CD4-positive, alpha-beta memory T cell (primary cell): ENCODE results near the gene PDE4B. TPM values are rescaled to one million over a fixed set of nuclear protein-coding genes. Genes with fewer than 3 reads are reported as not detected.

Source experiments
- CTCF ChIA-PET: fragments of 350-600 bp; sonication (Branson Sonifier 250); formaldehyde crosslinking; loops from one replicate; lab custom pipeline; 2021; ENCODE audit warnings: inconsistent platforms; ENCODE audit not compliant: partially characterized antibody; lab: Charles Lee
- POLR2A ChIA-PET: fragments of 350-600 bp; sonication (Branson Sonifier 250); formaldehyde crosslinking; loops from one replicate; lab custom pipeline; 2021; ENCODE audit not compliant: partially characterized antibody; lab: Charles Lee
- DNase-seq, 5 donors: peaks; one replicate each; pipeline versions ENCODE4 v3.0.0 to v3.0.0-alpha.2; 2020 to 2022; ENCODE audit warnings: mixed read lengths in 1 of 5
- H3K27ac ChIP-seq: one replicate; pipeline ENCODE4 v1.7.0; 2013; ENCODE audit warnings: low read depth, low read length
- H3K27me3 ChIP-seq: 2 replicates; pipeline ENCODE4 v1.7.0; 2013; ENCODE audit warnings: mild to moderate bottlenecking, low read length, moderate library complexity; ENCODE audit not compliant: insufficient read depth
- H3K36me3 ChIP-seq: 2 replicates; pipeline ENCODE4 v1.7.0; 2013; ENCODE audit warnings: mild to moderate bottlenecking, low read length, moderate library complexity; ENCODE audit not compliant: insufficient read depth
- H3K4me1 ChIP-seq: 2 replicates; pipeline ENCODE4 v1.7.0; 2013; ENCODE audit warnings: mild to moderate bottlenecking, low read length, moderate library complexity; ENCODE audit not compliant: insufficient read depth
- H3K4me3 ChIP-seq, 2 donors: one replicate each; pipeline ENCODE4 v1.7.0; 2013; ENCODE audit warnings: low read length in 2 of 2, mild to moderate bottlenecking in 1 of 2
- H3K9me3 ChIP-seq, 2 donors: one replicate each; pipeline ENCODE4 v1.7.0; 2013; ENCODE audit warnings: low read length in 2 of 2, control low read depth in 1 of 2; ENCODE audit not compliant: control insufficient read depth in 1 of 2
- H3K27ac Mint-ChIP-seq, 7 donors: one replicate each; pipeline ENCODE4 v1.8.0; 2020 to 2021; ENCODE audit warnings: mixed read lengths in 7 of 7, mild to moderate bottlenecking in 6 of 7, inconsistent platforms in 3 of 7, moderate library complexity in 3 of 7
- H3K27me3 Mint-ChIP-seq, 2 donors: one replicate each; pipeline ENCODE4 v1.8.0; 2020 to 2021; ENCODE audit warnings: mixed read lengths in 2 of 2
- H3K36me3 Mint-ChIP-seq, 2 donors: one replicate each; pipeline ENCODE4 v1.8.0; 2020 to 2021; ENCODE audit warnings: mixed read lengths in 2 of 2, inconsistent platforms in 1 of 2, mild to moderate bottlenecking in 1 of 2
- H3K4me1 Mint-ChIP-seq, 4 donors: one replicate each; pipeline ENCODE4 v1.8.0; 2020 to 2021; ENCODE audit warnings: mixed read lengths in 4 of 4, mild to moderate bottlenecking in 1 of 4
- H3K4me3 Mint-ChIP-seq, 8 donors: one replicate each; pipeline ENCODE4 v1.8.0; 2020 to 2021; ENCODE audit warnings: mixed read lengths in 8 of 8, mild to moderate bottlenecking in 7 of 8, moderate library complexity in 6 of 8, inconsistent platforms in 3 of 8
- H3K9me3 Mint-ChIP-seq, 8 donors: one replicate each; pipeline ENCODE4 v1.8.0; 2020 to 2021; ENCODE audit warnings: mixed read lengths in 8 of 8, mild to moderate bottlenecking in 5 of 8, inconsistent platforms in 3 of 8, moderate library complexity in 1 of 8
- intact Hi-C: fragments of 100-400 bp; cut with micrococcal nuclease; formaldehyde crosslinking; loops from one replicate; pipeline ENCODE4 v1.15.1; 2023
- polyA plus RNA-seq, 2 donors: library from polyadenylated mRNA; unstranded; fragments of 300-500 nt; fragmentation: Illumina TruSeq; gene quantifications; one replicate each; pipeline ENCODE4 v1.2.3, GENCODE V29; 2021
- total RNA-seq, 2 experiments: library from RNA; stranded (reverse); gene quantifications; one replicate each; pipeline ENCODE4 v1.2.3, GENCODE V29; 2021

The PDE4B gene
- total and polyA plus RNA-seq, 4 experiments from 2014 or later = 33.8 to 116 (median 40.7) TPM

DNA sequence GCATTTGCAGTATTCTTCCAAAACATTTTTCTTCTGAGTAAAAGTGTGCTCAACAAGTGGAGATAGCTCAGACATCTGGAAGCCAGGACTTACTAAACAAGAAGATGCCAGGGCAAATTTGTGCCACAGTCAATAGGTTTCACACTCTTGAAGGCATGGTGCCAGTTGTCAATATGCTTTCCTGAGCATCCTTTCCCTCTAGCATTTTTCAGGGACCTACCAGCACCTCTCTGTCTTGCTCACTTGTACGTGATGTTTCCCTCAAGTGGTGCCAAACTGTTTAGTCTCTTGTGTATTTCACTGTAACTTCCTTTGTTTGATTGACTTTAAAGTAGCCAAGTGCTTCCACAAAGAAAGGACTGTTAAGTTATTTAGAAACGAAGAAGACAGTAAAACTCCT lies 547.2 kb downstream of the PDE4B start:
- H3K4me1 ChIP-seq = peaks cover 88% of the 10 kb centered on the region
- intact Hi-C loops = loop anchor here (1.0 to 10.0 kb wide), 3 partner anchors 8 to 1275 kb away; partner anchors contain the start of genes DNAI4 and MIER1
- peak overlapping the region; percentile 49 for H3K27ac ChIP-seq
- ChIA-PET CTCF (interaction anchor here (0.8 to 10.8 kb wide), 5 partner anchors 8 to 106 kb away, joined by 3 to 140 read pairs (median 7); no protein-coding TSS in a partner anchor), POLR2A (interaction anchor here (0.8 to 11.2 kb wide), 5 partner anchors 8 to 39 kb away, joined by 3 to 471 read pairs (median 4); no protein-coding TSS in a partner anchor)
- no peaks in the 10 kb centered on the region for H3K27me3 Mint-ChIP-seq
- H3K4me1 Mint-ChIP-seq = peaks cover 46 to 86% (median 68%) of the 10 kb centered on the region in 4 donors
- DNase-seq = no peak
- no peaks in the 10 kb centered on the region for H3K9me3 Mint-ChIP-seq
- peak overlapping the region; percentile 52 to 84 (median 67) for H3K4me3 Mint-ChIP-seq
- H3K27ac Mint-ChIP-seq = peak overlapping the region; percentile 61 to 94 (median 80)
- peak overlapping the region in 1 of 2 donors; percentile 11 for H3K4me3 ChIP-seq
- no peaks in the 10 kb centered on the region for H3K27me3 ChIP-seq
- no peaks in the 10 kb centered on the region for H3K36me3 ChIP-seq
- H3K36me3 Mint-ChIP-seq = peaks cover 14 to 44% of the 10 kb centered on the region in 2 donors
- H3K9me3 ChIP-seq = no peaks in the 10 kb centered on the region

DNA sequence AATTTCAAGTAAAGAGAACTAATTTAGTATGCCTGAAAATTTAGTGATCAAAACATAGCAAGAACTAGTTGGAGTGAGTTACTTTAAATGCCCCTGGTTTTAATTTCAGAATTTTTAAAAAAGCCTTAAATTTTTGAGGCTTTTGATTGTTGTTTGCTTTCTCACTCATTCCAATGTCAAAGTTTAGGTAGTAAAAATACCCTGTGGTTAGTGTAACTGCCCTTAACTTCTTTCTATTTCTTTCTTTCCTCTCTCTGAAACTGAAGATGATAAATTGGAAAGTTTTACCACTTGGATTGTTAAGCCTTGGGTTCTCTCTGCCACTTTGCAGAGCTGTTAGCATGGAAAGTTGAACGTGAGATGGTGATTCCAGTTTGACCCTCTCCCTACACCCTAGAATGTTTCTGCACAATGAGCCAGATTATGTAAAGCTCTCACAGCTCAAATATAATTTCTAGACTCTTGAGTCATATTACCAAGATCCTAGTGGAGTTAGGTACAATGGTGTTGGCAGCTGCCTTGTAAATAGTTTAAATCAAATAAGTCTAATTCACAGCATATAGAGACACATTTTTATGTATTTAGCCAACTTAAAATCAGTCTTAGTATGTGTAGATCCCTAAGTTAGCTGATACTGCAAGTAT lies 548.9 kb downstream of the PDE4B start:
- Histone ChIP-seq H3K4me1 (peaks cover 96% of the 10 kb centered on the region), H3K27ac (peak overlapping the region; percentile 32), H3K4me3 (no peak overlapping the region), H3K27me3 (no peaks in the 10 kb centered on the region), H3K9me3 (no peaks in the 10 kb centered on the region), H3K36me3 (no peaks in the 10 kb centered on the region)
- Mint-ChIP-seq H3K4me3 (peak overlapping the region; percentile 4 to 90 (median 69)), H3K9me3 (no peaks in the 10 kb centered on the region), H3K36me3 (peaks cover 22 to 37% of the 10 kb centered on the region in 2 donors), H3K4me1 (peaks cover 58 to 86% (median 72%) of the 10 kb centered on the region in 4 donors), H3K27me3 (no peaks in the 10 kb centered on the region), H3K27ac (peak overlapping the region; percentile 39 to 95 (median 83))
- ChIA-PET POLR2A (interaction anchor here (0.8 to 22.9 kb wide), 7 partner anchors 6 to 66 kb away, joined by 3 to 471 read pairs (median 14); no protein-coding TSS in a partner anchor), CTCF (interaction anchor here (0.8 to 13.5 kb wide), 10 partner anchors 6 to 104 kb away, joined by 3 to 140 read pairs (median 6); no protein-coding TSS in a partner anchor)
- intact Hi-C loops = no loop called here
- no peak for DNase-seq

DNA sequence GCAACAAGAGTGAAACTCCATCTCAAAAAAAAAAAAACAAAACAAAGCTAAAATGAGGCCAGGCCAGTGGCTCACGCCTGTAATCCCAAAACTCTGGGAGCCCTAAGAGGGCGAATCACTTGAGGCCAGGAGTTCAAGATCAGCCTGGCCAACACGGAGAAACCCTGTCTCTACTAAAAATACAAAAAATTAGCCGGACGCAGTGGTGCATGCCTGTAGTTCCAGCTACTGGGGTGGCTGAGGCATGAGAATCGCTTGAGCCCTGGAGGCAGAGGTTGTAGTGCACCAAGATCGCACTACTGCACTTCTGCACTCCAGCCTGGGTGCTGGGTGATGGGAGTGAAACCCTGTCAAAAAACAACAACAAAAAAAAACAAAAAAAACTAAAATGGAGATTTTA lies 550.0 kb downstream of the PDE4B start:
- peak overlapping the region; percentile 20 to 86 (median 72) for H3K4me3 Mint-ChIP-seq
- Histone ChIP-seq H3K36me3 (no peaks in the 10 kb centered on the region), H3K9me3 (no peaks in the 10 kb centered on the region), H3K4me3 (no peak overlapping the region), H3K27ac (no peak overlapping the region), H3K27me3 (no peaks in the 10 kb centered on the region), H3K4me1 (peaks cover 96% of the 10 kb centered on the region)
- H3K27me3 Mint-ChIP-seq = no peaks in the 10 kb centered on the region
- DNase-seq = no peak
- intact Hi-C loops = no loop called here
- H3K9me3 Mint-ChIP-seq = no peaks in the 10 kb centered on the region
- H3K27ac Mint-ChIP-seq = peak overlapping the region; percentile 49 to 95 (median 87)
- ChIA-PET CTCF (interaction anchor here (0.8 to 13.5 kb wide), 14 partner anchors 7 to 103 kb away, joined by 3 to 140 read pairs (median 5); no protein-coding TSS in a partner anchor), POLR2A (interaction anchor here (0.7 to 22.9 kb wide), 12 partner anchors 7 to 103 kb away, joined by 3 to 471 read pairs (median 6); no protein-coding TSS in a partner anchor)
- H3K36me3 Mint-ChIP-seq = peaks cover 20 to 36% of the 10 kb centered on the region in 2 donors
- H3K4me1 Mint-ChIP-seq = peaks cover 58 to 86% (median 70%) of the 10 kb centered on the region in 4 donors

DNA sequence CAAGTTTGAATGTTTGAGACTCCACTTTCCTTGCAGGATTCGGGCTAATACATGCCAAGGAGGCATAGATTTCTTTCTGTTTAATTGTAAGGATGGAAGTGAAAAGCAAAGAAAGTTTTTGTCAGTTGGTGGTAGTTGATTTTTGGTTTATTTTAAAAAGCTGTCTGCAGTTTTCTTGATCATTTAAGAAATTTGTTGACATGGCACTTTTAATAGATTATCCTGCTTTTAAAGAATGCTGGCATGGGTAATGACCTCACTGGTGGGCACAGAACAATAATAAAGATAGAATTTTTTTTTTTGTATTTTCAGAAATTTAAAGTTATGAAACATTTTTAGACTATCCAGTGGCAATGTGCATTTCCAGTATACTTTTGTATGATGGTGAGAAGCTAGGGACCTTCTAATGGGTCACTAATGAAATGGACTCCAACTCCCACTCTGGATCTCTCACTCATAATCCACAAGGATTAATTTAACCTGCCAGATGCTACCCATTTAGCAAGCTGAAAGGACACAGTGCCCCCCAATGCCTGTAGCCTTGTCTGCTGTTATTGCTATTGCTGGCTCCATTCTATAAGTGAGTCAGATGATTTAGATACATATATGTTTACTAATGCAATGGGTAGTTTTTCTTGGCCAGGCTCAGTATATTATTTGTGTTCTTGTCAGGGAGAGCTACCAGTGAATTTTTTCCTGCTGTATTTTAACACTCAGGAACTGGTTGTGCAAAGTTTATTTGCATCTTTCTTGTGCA lies 551.1 kb downstream of the PDE4B start:
- H3K27me3 Mint-ChIP-seq = no peaks in the 10 kb centered on the region
- H3K36me3 Mint-ChIP-seq = peaks cover 20 to 36% of the 10 kb centered on the region in 2 donors

DNA sequence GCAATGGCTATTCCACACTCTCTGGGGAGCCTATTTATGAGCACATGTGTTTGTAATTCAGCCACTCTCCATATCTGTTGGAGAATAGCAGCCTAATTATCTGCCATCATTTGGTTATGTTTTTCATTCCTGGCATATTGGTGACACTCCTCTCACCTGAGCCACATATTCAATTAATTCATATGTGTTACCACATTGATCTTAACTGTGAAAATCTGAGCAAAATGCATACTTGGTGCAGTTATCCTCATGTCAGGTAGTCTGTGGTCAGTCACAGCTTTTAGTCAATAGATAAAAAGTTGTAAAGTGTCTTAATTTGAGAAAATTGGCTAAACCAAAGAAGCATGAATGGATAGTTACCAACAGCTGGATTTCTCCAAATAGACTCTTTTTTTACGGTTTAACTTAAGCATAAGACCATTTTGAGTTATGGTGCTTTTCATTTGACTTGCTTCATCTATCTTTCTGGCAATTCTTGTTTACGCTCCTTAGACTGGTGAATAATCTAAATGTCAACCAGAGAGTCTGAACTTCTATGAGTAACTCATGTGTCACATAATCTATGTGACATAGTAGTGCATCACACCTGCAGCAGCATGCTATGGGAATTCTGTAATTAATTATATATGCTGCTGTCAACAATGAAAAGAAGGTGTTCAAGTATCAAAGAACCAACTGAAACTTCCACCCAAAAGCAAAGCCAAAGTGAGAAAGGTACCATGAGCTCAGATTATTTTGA lies 553.5 kb downstream of the PDE4B start:
- Histone ChIP-seq H3K27ac (peak overlapping the region; percentile 37), H3K4me1 (peaks cover 98% of the 10 kb centered on the region), H3K27me3 (no peaks in the 10 kb centered on the region), H3K9me3 (no peaks in the 10 kb centered on the region), H3K4me3 (peak overlapping the region in 1 of 2 donors; percentile 0), H3K36me3 (no peaks in the 10 kb centered on the region)
- Mint-ChIP-seq H3K27me3 (no peaks in the 10 kb centered on the region), H3K4me3 (peak overlapping the region; percentile 15 to 72 (median 44)), H3K9me3 (no peaks in the 10 kb centered on the region), H3K36me3 (peaks cover 20 to 40% of the 10 kb centered on the region in 2 donors), H3K4me1 (peaks cover 74 to 92% (median 82%) of the 10 kb centered on the region in 4 donors), H3K27ac (peak overlapping the region; percentile 82 to 94 (median 86))
- no peak for DNase-seq
- ChIA-PET POLR2A (interaction anchor here (0.9 to 22.9 kb wide), 9 partner anchors 8 to 100 kb away, joined by 3 to 471 read pairs (median 5); no protein-coding TSS in a partner anchor), CTCF (interaction anchor here (1.0 to 13.5 kb wide), 8 partner anchors 11 to 100 kb away, joined by 4 to 140 read pairs (median 6); no protein-coding TSS in a partner anchor)
- intact Hi-C loops = no loop called here

More for the DNA sequence above, 551.1 kb downstream of the PDE4B start:
- Histone ChIP-seq H3K4me3 (no peak overlapping the region), H3K36me3 (no peaks in the 10 kb centered on the region), H3K27ac (no peak overlapping the region), H3K27me3 (no peaks in the 10 kb centered on the region), H3K4me1 (peaks cover 96% of the 10 kb centered on the region), H3K9me3 (no peaks in the 10 kb centered on the region)
- Mint-ChIP-seq H3K9me3 (no peaks in the 10 kb centered on the region), H3K4me3 (peak overlapping the region in 7 of 8 donors; percentile 2 to 86 (median 69)), H3K27ac (peak overlapping the region; percentile 45 to 94 (median 70)), H3K4me1 (peaks cover 64 to 86% (median 74%) of the 10 kb centered on the region in 4 donors)
- intact Hi-C loops = no loop called here
- ChIA-PET POLR2A (interaction anchor here (0.7 to 22.9 kb wide), 13 partner anchors 7 to 102 kb away, joined by 3 to 471 read pairs (median 5); no protein-coding TSS in a partner anchor), CTCF (interaction anchor here (0.9 to 13.5 kb wide), 10 partner anchors 8 to 102 kb away, joined by 3 to 140 read pairs (median 6); no protein-coding TSS in a partner anchor)
- DNase-seq = no peak

DNA sequence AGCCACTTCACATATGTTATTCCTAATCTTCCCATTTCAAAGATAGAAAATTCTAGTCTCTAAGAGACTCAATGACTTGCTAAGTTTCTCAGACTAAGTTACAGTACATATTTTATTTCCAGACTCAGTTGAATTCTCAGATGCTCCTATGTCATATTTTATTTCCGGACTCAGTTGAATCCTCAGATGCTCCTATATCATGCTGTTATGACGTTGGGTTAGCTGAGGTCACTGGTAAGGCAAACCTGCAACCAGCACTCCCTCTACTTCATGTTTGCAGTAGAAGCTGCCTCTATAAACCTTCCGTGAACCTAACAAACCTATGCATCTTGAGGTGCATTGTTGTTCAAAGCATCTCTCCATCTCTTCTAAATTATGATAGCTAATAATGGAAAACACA lies 554.2 kb downstream of the PDE4B start:
- H3K9me3 Mint-ChIP-seq = peaks cover 0 to under 1% (median 0%) of the 10 kb centered on the region in 8 donors
- ChIA-PET POLR2A (interaction anchor here (1.2 to 22.9 kb wide), 8 partner anchors 10 to 1338 kb away, joined by 3 to 471 read pairs (median 4); partner anchors contain the start of gene GADD45A), CTCF (interaction anchor here (0.7 to 13.5 kb wide), 10 partner anchors 11 to 105 kb away, joined by 3 to 140 read pairs (median 4); no protein-coding TSS in a partner anchor)
- H3K4me3 Mint-ChIP-seq = peak overlapping the region in 6 of 8 donors; percentile 15 to 72 (median 42)
- H3K36me3 Mint-ChIP-seq = peaks cover 16 to 37% of the 10 kb centered on the region in 2 donors
- no peaks in the 10 kb centered on the region for H3K9me3 ChIP-seq
- H3K27me3 ChIP-seq = no peaks in the 10 kb centered on the region
- no peak overlapping the region for H3K4me3 ChIP-seq
- H3K27me3 Mint-ChIP-seq = no peaks in the 10 kb centered on the region
- no peaks in the 10 kb centered on the region for H3K36me3 ChIP-seq
- intact Hi-C loops = no loop called here
- no peak for DNase-seq
- H3K27ac Mint-ChIP-seq = peak overlapping the region; percentile 82 to 94 (median 86)
- peaks cover 98% of the 10 kb centered on the region for H3K4me1 ChIP-seq
- peak overlapping the region; percentile 37 for H3K27ac ChIP-seq
- peaks cover 75 to 92% (median 83%) of the 10 kb centered on the region in 4 donors for H3K4me1 Mint-ChIP-seq
